ENCODE results near the gene OLFML1. TPM values are rescaled to one million over a fixed set of nuclear protein-coding genes. Genes with fewer than 3 reads are reported as not detected.

Gene OLFML1
- total RNA-seq, 1 donor from 2014 or later = not detected

GRCh38 chr11:7559398-7560283, 74.3 kb downstream of the OLFML1 start:
- no peak for DNase-seq (ENCODE audit: low read depth)

Other genes with a start within 250 kb of the OLFML1 start
- gene SYT9, start 233.6 kb upstream of the OLFML1 start, total RNA-seq = not detected in 2 replicates
- gene PPFIBP2, start 28.5 kb downstream of the OLFML1 start, total RNA-seq = 33.4 and 43.3 TPM in 2 replicates
- gene CYB5R2, start 188.0 kb downstream of the OLFML1 start, total RNA-seq = 0.67 TPM in 1 of 2 replicates, not detected in the other
- not detected in 2 replicates for gene OVCH2, start 221.0 kb downstream of the OLFML1 start, total RNA-seq